Hepatocyte (in vitro differentiated cells): ENCODE data around the gene COMMD2.

ENCODE experiments used
- EZH2 ChIP-seq: fragments of 200-600 bp; sonication (generic); IDR thresholded peaks from 2 replicates; pipeline ENCODE4 v1.6.1; 2016; ENCODE audit warnings: antibody characterized with exemption, mild to moderate bottlenecking, borderline replicate concordance
- TF ChIP-seq, protein P1 (sequence below): fragments of 200-600 bp; sonication (generic); IDR thresholded peaks from 2 replicates; pipeline ENCODE4 v1.5.1; 2016; ENCODE audit warnings: antibody characterized with exemption, mild to moderate bottlenecking; ENCODE audit not compliant: poor library complexity

GRCh38 chr3:149763565-149764195, 11.4 kb upstream of the COMMD2 start:
- TF ChIP-seq, protein P1, sequence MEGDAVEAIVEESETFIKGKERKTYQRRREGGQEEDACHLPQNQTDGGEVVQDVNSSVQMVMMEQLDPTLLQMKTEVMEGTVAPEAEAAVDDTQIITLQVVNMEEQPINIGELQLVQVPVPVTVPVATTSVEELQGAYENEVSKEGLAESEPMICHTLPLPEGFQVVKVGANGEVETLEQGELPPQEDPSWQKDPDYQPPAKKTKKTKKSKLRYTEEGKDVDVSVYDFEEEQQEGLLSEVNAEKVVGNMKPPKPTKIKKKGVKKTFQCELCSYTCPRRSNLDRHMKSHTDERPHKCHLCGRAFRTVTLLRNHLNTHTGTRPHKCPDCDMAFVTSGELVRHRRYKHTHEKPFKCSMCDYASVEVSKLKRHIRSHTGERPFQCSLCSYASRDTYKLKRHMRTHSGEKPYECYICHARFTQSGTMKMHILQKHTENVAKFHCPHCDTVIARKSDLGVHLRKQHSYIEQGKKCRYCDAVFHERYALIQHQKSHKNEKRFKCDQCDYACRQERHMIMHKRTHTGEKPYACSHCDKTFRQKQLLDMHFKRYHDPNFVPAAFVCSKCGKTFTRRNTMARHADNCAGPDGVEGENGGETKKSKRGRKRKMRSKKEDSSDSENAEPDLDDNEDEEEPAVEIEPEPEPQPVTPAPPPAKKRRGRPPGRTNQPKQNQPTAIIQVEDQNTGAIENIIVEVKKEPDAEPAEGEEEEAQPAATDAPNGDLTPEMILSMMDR = no peak
- no peak for TF ChIP-seq EZH2
